CD8-positive, alpha-beta memory T cell (primary cell): ENCODE measurements around the gene CACNA1S. TPM values are rescaled to one million over a fixed set of nuclear protein-coding genes. Genes with fewer than 3 reads are reported as not detected.

Source experiments
- CTCF ChIA-PET: fragments of 350-600 bp; sonication (Branson Sonifier 250); formaldehyde crosslinking; loops from one replicate; lab custom pipeline; 2021; ENCODE audit warnings: antibody characterized with exemption; lab: Charles Lee
- POLR2A ChIA-PET: fragments of 350-600 bp; sonication (Branson Sonifier 250); formaldehyde crosslinking; loops from one replicate; lab custom pipeline; 2021; ENCODE audit warnings: antibody characterized with exemption; lab: Charles Lee
- DNase-seq, 5 donors: peaks; one replicate each; pipeline versions ENCODE4 v3.0.0 to v3.0.0-alpha.2; 2020 to 2022; ENCODE audit warnings: mixed read lengths in 1 of 5
- H3K27ac ChIP-seq: one replicate; pipeline ENCODE4 v1.7.0; 2013; ENCODE audit warnings: low read depth, mild to moderate bottlenecking, low read length, moderate library complexity
- H3K27me3 ChIP-seq: 2 replicates; pipeline ENCODE4 v1.7.0; 2013; ENCODE audit warnings: low read length, mild to moderate bottlenecking; ENCODE audit not compliant: insufficient read depth, poor library complexity, severe bottlenecking
- H3K36me3 ChIP-seq: 2 replicates; pipeline ENCODE4 v1.7.0; 2013; ENCODE audit warnings: mild to moderate bottlenecking, low read length, moderate library complexity; ENCODE audit not compliant: insufficient read depth
- H3K4me1 ChIP-seq: 2 replicates; pipeline ENCODE4 v1.7.0; 2013; ENCODE audit warnings: mild to moderate bottlenecking, low read length, moderate library complexity; ENCODE audit not compliant: insufficient read depth
- H3K4me3 ChIP-seq: 2 replicates; pipeline ENCODE4 v1.7.0; 2013; ENCODE audit warnings: mild to moderate bottlenecking, low read length
- H3K9me3 ChIP-seq: 2 replicates; pipeline ENCODE4 v1.7.0; 2013; ENCODE audit warnings: mild to moderate bottlenecking, low read length
- H3K27ac Mint-ChIP-seq, 8 donors: one replicate each; pipeline ENCODE4 v1.8.0; 2020 to 2021; ENCODE audit warnings: mixed read lengths in 8 of 8, mild to moderate bottlenecking in 6 of 8, inconsistent platforms in 3 of 8, moderate library complexity in 3 of 8
- H3K27me3 Mint-ChIP-seq, 2 donors: one replicate each; pipeline ENCODE4 v1.8.0; 2020 to 2021; ENCODE audit warnings: mixed read lengths in 2 of 2, mild to moderate bottlenecking in 1 of 2, moderate library complexity in 1 of 2
- H3K36me3 Mint-ChIP-seq, 3 donors: one replicate each; pipeline ENCODE4 v1.8.0; 2020 to 2021; ENCODE audit warnings: mixed read lengths in 3 of 3, inconsistent platforms in 1 of 3, mild to moderate bottlenecking in 1 of 3
- H3K4me1 Mint-ChIP-seq, 3 donors: one replicate each; pipeline ENCODE4 v1.8.0; 2020 to 2021; ENCODE audit warnings: mixed read lengths in 3 of 3, inconsistent platforms in 1 of 3, mild to moderate bottlenecking in 1 of 3
- H3K4me3 Mint-ChIP-seq, 7 donors: one replicate each; pipeline ENCODE4 v1.8.0; 2020 to 2021; ENCODE audit warnings: mixed read lengths in 7 of 7, mild to moderate bottlenecking in 6 of 7, moderate library complexity in 4 of 7, inconsistent platforms in 2 of 7
- H3K9me3 Mint-ChIP-seq, 5 donors: one replicate each; pipeline ENCODE4 v1.8.0; 2020 to 2022; ENCODE audit warnings: mixed read lengths in 5 of 5, mild to moderate bottlenecking in 3 of 5, moderate library complexity in 2 of 5, inconsistent platforms in 1 of 5
- polyA plus RNA-seq: library from polyadenylated mRNA; unstranded; fragments of 300-500 nt; fragmentation: Illumina TruSeq; gene quantifications from one replicate; pipeline ENCODE4 v1.2.3, GENCODE V29; 2021
- total RNA-seq, 2 experiments: library from RNA; stranded (reverse); gene quantifications; one replicate each; pipeline ENCODE4 v1.2.3, GENCODE V29; 2021

Gene CACNA1S
- total and polyA plus RNA-seq, 3 experiments from 2014 or later = not detected

DNA sequence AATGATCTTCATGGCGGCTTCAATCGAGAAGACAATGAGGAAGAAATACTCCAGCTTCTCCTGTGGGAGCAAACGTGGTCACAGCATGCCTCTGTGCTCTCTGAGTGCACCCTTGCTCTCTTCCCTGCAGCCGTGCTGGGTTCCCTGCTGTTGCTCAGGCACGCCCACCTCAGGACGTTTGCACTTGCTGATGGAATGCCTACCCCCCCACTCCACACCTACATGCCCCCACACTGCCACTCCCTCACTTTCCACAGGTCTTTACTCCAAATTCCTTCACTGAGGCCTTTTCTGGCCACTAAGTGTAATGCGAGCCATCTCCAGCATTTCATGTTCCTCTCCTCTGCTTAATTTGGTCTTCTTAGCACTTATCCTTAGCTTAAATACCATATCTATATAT, 18.3 kb downstream of the CACNA1S start:
- Mint-ChIP-seq H3K4me1 (no peaks in the 10 kb centered on the region), H3K27me3 (peaks cover 9 to 13% of the 10 kb centered on the region in 2 donors), H3K36me3 (no peaks in the 10 kb centered on the region), H3K27ac (no peak overlapping the region), H3K9me3 (no peaks in the 10 kb centered on the region), H3K4me3 (no peak overlapping the region)
- ChIA-PET POLR2A (no interaction called here), CTCF (no interaction called here)
- Histone ChIP-seq H3K4me1 (no peaks in the 10 kb centered on the region), H3K4me3 (no peak overlapping the region), H3K27me3 (no peaks in the 10 kb centered on the region), H3K36me3 (no peaks in the 10 kb centered on the region), H3K27ac (no peak overlapping the region), H3K9me3 (no peaks in the 10 kb centered on the region)
- no peak for DNase-seq

- Histone ChIP-seq H3K9me3 (no peaks in the 10 kb centered on the region), H3K27ac (no peak overlapping the region), H3K4me3 (no peak overlapping the region), H3K36me3 (no peaks in the 10 kb centered on the region), H3K4me1 (no peaks in the 10 kb centered on the region), H3K27me3 (no peaks in the 10 kb centered on the region)
- no peak for DNase-seq
- Mint-ChIP-seq H3K27ac (no peak overlapping the region), H3K9me3 (no peaks in the 10 kb centered on the region), H3K27me3 (peaks cover 9 to 14% of the 10 kb centered on the region in 2 donors), H3K4me3 (no peak overlapping the region), H3K4me1 (no peaks in the 10 kb centered on the region), H3K36me3 (no peaks in the 10 kb centered on the region)
- CTCF ChIA-PET = no interaction called here
- POLR2A ChIA-PET = no interaction called here
Measured at GRCh38 chr1:201093561-201093960, 18.7 kb downstream of the CACNA1S start.

DNA sequence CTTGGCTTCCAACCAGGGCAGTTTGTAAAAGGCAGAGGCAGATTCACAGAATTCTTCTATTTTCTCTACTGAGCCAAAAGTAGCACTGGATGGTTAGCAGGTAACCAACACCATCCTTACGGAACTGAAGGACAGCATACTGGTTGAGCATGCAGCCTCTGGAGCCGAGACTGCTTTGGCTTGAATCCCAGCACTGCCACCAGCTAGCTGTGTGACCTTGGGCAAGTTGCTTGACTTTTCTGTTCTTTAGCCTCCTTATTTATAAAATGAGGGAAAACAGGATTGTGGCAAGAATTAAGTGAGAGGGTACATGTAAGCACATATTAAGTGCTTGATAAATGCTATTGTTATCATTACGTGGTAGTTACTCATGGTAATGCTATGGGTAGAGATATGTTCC, 19.5 kb downstream of the CACNA1S start:
- Histone ChIP-seq H3K27ac (no peak overlapping the region), H3K4me3 (no peak overlapping the region), H3K36me3 (no peaks in the 10 kb centered on the region), H3K27me3 (no peaks in the 10 kb centered on the region), H3K4me1 (no peaks in the 10 kb centered on the region), H3K9me3 (no peaks in the 10 kb centered on the region)
- peak overlapping the region in 1 of 8 donors; percentile 30 for H3K27ac Mint-ChIP-seq
- no peak overlapping the region for H3K4me3 Mint-ChIP-seq
- H3K27me3 Mint-ChIP-seq = peaks cover 9 to 22% of the 10 kb centered on the region in 2 donors
- H3K36me3 Mint-ChIP-seq = no peaks in the 10 kb centered on the region
- H3K9me3 Mint-ChIP-seq = no peaks in the 10 kb centered on the region
- no peaks in the 10 kb centered on the region for H3K4me1 Mint-ChIP-seq
- POLR2A ChIA-PET = no interaction called here
- CTCF ChIA-PET = no interaction called here
- no peak for DNase-seq

GRCh38 chr1:201091256-201091655, 21.0 kb downstream of the CACNA1S start:
- H3K4me1 Mint-ChIP-seq = no peaks in the 10 kb centered on the region
- Histone ChIP-seq H3K4me3 (no peak overlapping the region), H3K9me3 (no peaks in the 10 kb centered on the region), H3K4me1 (no peaks in the 10 kb centered on the region), H3K27ac (no peak overlapping the region), H3K36me3 (no peaks in the 10 kb centered on the region), H3K27me3 (no peaks in the 10 kb centered on the region)
- H3K27ac Mint-ChIP-seq = no peak overlapping the region
- POLR2A ChIA-PET = no interaction called here
- H3K27me3 Mint-ChIP-seq = peaks cover 8 to 25% of the 10 kb centered on the region in 2 donors
- no peak for DNase-seq
- CTCF ChIA-PET = no interaction called here
- H3K9me3 Mint-ChIP-seq = no peaks in the 10 kb centered on the region
- H3K36me3 Mint-ChIP-seq = no peaks in the 10 kb centered on the region
- no peak overlapping the region for H3K4me3 Mint-ChIP-seq

GRCh38 chr1:201090541-201090940, 21.7 kb downstream of the CACNA1S start:
- no peak for DNase-seq
- H3K27me3 Mint-ChIP-seq = peaks cover 8 to 27% of the 10 kb centered on the region in 2 donors
- Histone ChIP-seq H3K4me3 (no peak overlapping the region), H3K4me1 (no peaks in the 10 kb centered on the region), H3K27ac (no peak overlapping the region), H3K9me3 (no peaks in the 10 kb centered on the region), H3K36me3 (no peaks in the 10 kb centered on the region), H3K27me3 (peaks cover under 1% of the 10 kb centered on the region)
- H3K9me3 Mint-ChIP-seq = no peaks in the 10 kb centered on the region
- H3K27ac Mint-ChIP-seq = no peak overlapping the region
- ChIA-PET POLR2A (no interaction called here), CTCF (no interaction called here)
- H3K36me3 Mint-ChIP-seq = no peaks in the 10 kb centered on the region
- H3K4me3 Mint-ChIP-seq = no peak overlapping the region
- no peaks in the 10 kb centered on the region for H3K4me1 Mint-ChIP-seq

DNA sequence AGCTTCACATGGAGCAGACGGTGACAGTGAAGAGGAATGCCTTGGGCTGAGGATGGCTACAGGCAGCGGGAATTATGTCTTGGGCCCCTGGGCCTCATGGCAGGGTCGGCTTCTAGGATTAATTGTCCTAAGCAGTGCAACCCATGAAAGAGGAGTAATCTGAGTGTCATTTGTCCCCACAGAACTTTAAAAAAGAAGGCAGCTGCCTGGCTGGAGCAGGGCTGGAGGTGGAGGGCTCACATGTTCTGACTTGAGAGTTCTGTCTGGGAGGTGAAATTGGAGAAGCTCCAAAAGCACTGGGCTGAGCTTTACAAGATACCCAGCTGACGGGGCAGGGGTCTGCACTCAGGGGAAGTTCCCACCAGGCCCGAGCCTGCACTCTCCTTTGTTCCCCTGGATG, 22.6 kb downstream of the CACNA1S start:
- Histone ChIP-seq H3K27ac (no peak overlapping the region), H3K4me3 (no peak overlapping the region), H3K4me1 (no peaks in the 10 kb centered on the region), H3K27me3 (peaks cover 4% of the 10 kb centered on the region), H3K36me3 (no peaks in the 10 kb centered on the region), H3K9me3 (no peaks in the 10 kb centered on the region)
- ChIA-PET CTCF (no interaction called here), POLR2A (no interaction called here)
- H3K9me3 Mint-ChIP-seq = no peaks in the 10 kb centered on the region
- no peak for DNase-seq
- H3K4me3 Mint-ChIP-seq = no peak overlapping the region
- no peak overlapping the region for H3K27ac Mint-ChIP-seq
- no peaks in the 10 kb centered on the region for H3K36me3 Mint-ChIP-seq
- H3K4me1 Mint-ChIP-seq = no peaks in the 10 kb centered on the region
- H3K27me3 Mint-ChIP-seq = peaks cover 11 to 32% of the 10 kb centered on the region in 2 donors

DNA sequence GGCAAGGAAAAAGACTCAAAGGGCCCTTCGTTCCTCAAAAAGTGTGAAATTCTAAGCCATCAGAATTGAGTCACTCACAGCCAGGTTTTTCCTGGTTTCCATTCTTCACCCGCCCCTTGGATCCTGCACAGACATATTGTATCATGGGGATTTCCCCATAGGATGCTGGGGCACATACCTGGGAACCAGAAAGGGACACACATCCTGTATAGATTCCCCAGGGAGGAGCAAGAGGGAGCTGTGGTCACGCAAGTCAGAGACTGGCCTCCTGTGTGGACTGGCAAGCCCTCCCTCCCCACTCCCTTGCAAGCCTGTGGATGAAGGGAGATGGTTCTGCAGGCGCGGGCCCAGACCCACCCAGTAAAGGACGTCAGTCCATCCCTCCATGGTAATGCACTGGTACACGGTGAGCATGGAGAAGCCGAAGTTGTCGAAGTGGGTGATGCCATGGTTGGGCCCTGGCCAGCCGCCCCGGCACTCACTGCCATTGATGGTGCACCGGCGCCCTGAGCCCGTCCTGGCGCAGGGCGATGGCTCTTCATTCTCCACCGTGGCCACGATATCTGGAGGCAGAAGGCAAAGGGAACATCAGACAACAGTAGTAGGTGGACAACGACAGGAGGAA, 23.2 kb downstream of the CACNA1S start:
- no peak overlapping the region for H3K27ac Mint-ChIP-seq
- no peak overlapping the region for H3K27ac ChIP-seq
- no peak for DNase-seq
- H3K9me3 Mint-ChIP-seq = no peaks in the 10 kb centered on the region
- H3K4me1 Mint-ChIP-seq = no peaks in the 10 kb centered on the region
- no peaks in the 10 kb centered on the region for H3K36me3 Mint-ChIP-seq
- ChIA-PET CTCF (no interaction called here), POLR2A (no interaction called here)
- H3K36me3 ChIP-seq = no peaks in the 10 kb centered on the region
- no peaks in the 10 kb centered on the region for H3K9me3 ChIP-seq
- peaks cover 11 to 32% of the 10 kb centered on the region in 2 donors for H3K27me3 Mint-ChIP-seq
- no peaks in the 10 kb centered on the region for H3K4me1 ChIP-seq
- H3K27me3 ChIP-seq = peaks cover 4% of the 10 kb centered on the region
- H3K4me3 ChIP-seq = no peak overlapping the region
- H3K4me3 Mint-ChIP-seq = no peak overlapping the region

GRCh38 chr1:201088395-201088794, 23.8 kb downstream of the CACNA1S start:
- Mint-ChIP-seq H3K9me3 (no peaks in the 10 kb centered on the region), H3K4me3 (no peak overlapping the region), H3K27me3 (peaks cover 11 to 32% of the 10 kb centered on the region in 2 donors), H3K36me3 (no peaks in the 10 kb centered on the region), H3K4me1 (no peaks in the 10 kb centered on the region), H3K27ac (no peak overlapping the region)
- H3K36me3 ChIP-seq = no peaks in the 10 kb centered on the region
- CTCF ChIA-PET = no interaction called here
- H3K4me1 ChIP-seq = no peaks in the 10 kb centered on the region
- H3K27ac ChIP-seq = no peak overlapping the region
- DNase-seq = no peak
- no peaks in the 10 kb centered on the region for H3K9me3 ChIP-seq
- POLR2A ChIA-PET = no interaction called here
- no peak overlapping the region for H3K4me3 ChIP-seq
- H3K27me3 ChIP-seq = peaks cover 4% of the 10 kb centered on the region
